GM18868 (cell line): ENCODE measurements around the gene SMAD3.
A peak's percentile ranks its signal among the peaks of the same experiment; 100 is the strongest.

Experiments used
- ATAC-seq: cut with Tn5 transposase; IDR thresholded peaks from one replicate; pipeline ENCODE4 v1.9.1; 2021; ENCODE audit warnings: mild to moderate bottlenecking, moderate library complexity; ENCODE audit not compliant: unreplicated experiment

SMAD3 gene

DNA sequence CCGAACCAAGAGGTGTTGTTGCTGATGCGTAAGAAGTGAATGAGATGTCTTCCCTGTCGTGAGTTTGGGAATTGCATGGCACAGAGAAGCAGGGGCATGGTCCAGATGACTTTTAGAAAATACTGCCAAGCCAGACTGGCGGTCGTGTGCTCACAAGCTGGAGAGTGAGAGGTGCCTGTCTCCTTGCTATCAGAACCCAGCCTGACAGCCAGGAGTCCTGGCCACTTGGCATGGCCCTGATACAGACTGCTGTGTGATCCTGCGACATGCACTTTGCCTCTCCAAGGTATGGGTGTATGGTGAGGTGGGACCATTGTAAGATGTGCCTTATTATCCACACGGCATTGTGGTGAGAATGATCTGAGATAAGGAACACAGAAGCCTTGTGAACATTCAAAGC lies 93.0 kb downstream of the SMAD3 start:
- no peak for ATAC-seq

DNA sequence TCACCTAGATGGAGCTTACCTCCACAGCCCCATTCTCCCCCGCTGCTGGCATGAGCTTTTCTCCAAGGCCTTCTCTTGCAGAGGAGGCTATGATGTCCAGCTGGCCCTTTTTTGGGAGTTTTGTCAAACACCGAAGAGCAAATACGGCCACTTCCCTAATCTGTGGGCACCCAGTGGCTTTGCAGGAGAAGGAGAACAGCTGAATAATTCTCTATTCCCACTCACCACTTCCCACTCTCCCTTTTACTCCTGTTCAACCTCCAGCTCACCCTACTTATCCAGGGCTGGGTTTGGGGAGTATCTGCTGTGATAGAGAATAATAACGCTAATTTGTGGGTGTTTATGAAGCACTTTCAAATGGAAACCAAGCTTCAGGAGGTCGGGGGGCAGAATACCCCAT lies 96.0 kb downstream of the SMAD3 start:
- no peak for ATAC-seq

DNA sequence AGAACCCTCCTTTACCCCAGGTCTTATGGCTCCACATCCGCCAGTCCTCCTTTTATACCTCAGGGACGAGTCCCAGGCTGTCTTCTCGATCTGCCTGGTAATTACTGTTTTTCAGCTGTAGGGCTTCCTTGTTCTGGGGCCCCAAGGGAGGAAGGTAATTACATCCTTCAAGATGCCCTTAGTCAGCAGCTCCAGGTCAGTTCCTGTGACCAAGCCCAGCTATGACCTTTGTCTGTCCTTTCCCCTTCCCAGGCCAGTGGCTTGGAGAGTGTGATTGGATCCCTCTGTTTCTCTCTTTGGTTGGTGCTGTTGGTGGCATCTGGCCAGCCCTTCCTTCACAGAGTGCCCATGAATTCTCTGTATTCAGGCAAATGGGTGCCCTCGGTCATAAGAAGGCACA lies 96.5 kb downstream of the SMAD3 start:
- ATAC-seq: no peak

DNA sequence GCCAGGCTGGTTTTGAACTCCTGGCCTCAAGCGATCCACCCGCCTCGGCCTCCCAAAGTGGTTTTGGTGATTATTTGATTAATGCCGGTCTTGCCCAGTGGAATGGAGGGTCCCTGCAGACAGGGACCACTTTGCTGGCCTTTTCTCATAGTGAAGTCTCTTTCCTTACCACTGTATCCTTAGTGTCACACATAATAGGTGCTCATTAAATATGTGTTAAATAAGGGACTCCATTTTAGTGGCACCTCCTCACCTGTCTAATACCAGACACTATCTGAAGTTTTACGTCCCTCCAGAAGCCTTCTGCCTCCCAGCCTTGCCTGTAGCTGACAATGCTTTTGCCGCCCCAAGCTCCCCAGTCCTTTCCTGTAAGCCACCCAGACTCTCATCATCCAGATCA lies 97.8 kb downstream of the SMAD3 start:
- ATAC-seq: no peak

DNA sequence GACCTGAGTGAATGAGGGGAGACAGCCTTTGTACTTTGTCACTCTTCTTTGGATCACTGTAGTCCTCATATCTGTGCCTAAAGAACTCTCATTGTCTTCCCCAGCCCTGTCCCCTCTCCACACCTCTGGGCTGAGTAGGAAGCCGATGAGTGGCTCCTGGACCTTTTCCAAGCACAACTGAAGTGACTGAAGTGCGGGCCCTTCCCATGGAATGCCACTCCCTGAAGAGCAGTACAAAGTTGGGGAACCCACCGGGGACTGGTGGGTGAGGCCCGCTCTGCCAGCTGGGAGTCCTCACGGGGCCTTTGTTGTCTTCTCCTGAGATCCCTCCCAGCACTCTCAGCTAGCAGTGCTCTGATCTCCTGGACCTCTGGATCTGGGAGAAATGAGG lies 99.0 kb downstream of the SMAD3 start:
- ATAC-seq: no peak

DNA sequence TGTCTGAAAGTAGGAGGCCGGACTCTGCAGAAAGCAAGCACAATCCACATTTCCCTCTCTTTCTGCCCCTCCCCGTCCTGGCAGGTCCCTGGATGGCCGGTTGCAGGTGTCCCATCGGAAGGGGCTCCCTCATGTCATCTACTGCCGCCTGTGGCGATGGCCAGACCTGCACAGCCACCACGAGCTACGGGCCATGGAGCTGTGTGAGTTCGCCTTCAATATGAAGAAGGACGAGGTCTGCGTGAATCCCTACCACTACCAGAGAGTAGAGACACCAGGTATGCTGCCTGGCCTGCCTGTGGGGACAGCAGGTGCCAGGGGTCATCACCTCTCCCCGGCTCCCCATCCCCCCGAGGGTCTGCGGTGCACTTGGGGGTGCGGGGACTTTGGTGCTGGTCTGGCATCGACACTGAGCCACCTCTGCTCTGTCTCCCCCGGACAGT lies 99.4 kb downstream of the SMAD3 start:
- no peak for ATAC-seq

DNA sequence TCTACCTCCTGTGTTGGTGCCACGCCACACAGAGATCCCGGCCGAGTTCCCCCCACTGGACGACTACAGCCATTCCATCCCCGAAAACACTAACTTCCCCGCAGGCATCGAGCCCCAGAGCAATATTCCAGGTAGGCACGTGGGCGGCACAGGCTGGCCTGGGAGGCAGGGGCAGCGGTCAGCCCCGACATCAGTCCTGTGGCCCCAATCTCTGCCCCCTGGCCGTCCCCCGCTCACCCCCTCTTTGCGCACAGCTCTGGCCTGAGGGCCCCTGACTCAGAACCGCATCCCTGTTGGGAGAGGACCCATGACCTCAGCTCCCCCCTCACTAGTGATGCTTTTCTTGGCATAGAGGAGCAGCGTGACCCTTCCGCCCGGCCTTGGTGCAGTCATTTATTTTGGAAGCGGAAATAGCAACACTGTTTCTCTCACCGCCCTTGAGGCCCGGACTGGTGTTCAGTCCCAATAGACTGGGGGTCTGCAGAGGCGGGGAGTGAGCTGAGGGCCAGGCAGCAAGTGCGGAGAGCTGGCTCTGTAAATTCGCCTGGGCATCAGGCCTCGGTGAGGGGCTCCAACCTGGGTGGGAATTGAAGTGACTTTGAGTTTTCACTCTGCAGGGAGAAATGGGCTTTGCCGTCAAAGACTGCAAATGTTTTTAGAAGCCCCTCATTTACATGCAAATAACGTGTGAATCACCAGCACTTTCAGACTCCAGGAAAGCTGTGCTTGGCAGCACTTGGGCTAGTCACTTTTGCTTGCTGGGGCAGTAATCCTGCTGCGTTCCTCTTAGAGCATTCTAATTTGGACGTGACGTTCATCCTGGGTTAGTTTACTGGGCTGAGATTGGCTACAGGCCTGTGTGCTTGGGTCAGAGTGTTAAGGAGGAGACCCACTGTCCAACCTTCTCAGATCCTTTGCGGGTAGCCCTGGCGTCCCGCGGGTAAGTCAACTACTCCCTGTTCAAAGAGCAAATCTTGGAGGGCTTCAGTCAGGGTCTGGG lies 100.2 kb downstream of the SMAD3 start:
- no peak for ATAC-seq

DNA sequence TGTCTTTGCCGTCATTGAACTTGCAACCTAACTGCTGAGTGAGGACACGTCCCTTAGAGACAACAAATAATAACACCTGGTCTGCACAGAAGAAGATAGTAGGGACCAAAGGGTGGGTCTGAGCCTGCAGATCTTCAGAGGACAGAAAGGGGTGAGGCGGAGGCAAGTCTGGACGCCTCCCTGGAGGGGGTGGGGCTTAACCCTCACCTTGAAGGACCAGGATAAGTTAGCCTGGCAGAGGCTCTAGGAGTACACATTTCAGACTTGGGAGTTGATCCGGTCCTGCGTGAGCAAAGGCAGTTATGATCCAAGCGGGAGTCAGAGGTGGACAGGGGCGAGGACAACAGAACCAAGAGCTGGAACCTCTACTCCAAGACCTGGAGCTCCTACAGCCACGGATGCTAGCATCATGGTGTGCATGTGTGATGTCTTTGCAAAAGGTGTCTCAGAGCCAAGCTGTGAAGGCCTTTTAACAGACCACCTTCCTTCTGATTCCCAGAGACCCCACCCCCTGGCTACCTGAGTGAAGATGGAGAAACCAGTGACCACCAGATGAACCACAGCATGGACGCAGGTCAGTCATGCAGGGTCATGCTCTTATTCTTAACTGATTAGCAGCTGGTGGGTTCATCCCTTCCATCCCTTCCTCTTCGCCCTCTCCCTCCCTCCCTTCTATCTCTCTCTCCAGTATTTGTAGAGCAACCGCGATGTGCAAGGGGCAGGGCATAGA lies 101.0 kb downstream of the SMAD3 start:
- no peak for ATAC-seq

DNA sequence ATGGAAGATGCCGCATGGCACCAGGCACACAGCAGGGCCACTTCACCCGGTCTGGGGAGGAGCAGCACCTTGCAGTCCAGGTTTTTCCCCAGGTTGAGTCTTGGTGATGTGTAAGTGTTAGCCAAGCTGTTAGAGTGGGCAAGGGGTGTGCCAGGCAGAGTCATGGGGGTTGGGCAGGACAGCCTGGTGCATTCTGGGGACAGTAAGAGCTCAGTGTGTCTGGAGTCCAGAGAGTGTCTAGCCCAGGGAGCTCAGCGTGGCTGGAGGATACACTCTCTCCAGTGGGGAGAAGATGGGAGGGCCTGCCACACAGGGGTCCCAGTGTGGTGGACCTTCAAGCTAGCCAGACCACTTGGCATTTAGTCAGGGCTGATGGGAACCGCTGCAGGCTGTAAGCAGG lies 101.7 kb downstream of the SMAD3 start:
- ATAC-seq: no peak

DNA sequence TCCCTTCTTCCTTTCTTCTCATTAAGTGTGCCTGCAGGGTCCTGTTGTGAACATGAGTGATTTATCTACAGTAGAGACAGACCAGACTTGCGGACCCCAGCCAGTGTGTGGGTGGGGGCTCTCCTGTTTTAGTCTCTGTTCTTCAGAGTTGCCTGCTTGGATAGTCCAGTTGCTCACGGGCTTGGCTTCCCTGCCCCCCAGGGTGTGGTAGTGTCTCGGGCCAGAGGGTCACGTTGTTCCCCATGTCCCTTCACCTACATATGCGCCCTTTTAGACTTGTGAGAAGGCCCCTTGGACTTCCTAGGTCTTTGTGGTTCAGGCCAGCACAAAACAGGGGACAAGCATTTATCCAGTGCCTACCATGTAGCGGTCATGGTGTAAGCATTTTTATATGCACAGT lies 103.3 kb downstream of the SMAD3 start:
- ATAC-seq: no peak

DNA sequence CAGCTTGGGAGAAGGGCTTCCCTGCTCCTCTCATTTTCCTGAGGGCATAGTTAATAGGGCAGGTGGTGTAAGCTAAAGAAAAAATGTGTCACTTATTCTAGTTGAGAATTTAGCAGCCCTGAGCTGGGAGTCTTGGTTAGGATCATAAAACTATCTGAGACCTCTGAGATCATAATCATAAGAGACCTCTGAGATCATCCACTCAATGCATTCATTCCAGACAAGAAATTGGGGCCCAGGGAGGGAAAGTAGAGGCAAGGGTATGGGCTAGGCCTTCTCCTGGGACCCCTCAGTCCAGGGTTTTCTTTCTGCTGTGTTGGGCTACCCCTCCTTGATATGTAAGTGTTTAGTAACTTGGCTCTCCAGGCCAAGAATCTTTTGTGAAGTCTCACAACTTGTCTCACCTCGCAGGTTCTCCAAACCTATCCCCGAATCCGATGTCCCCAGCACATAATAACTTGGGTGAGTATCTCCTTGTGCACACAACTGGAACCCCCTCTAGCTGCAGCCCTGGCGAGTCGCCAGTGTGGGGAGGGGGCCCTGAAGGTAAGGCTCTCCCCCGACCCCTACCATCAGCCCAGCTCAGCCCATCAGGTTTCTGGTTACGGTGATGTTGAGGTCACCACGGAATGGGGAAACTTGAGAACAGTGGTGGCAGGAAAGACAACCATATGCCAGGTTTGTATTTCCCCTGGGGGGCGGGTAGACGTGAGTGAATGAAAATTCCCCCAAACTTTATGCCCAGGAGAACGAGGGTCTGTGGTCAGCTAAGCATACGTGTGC lies 104.9 kb downstream of the SMAD3 start:
- no peak for ATAC-seq

DNA sequence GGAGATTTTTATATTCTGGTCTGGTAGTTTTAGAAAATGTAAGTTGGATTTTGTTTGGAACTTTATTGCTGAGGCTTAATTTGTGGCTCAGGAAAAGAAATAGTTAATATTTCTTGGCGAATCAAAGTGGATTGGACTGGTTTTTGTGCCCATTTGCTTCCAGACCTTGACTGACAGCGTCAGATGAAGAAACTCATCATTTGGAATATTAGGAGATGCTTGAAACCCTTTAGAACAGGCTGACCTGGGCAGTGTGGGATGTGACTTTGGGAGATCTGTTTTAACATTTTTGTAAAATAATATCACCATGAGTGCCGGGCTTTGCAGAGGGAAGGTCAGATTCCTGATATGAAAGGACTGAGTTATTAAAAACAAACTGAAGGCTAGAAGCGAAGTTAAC lies 106.1 kb downstream of the SMAD3 start:
- no peak for ATAC-seq

DNA sequence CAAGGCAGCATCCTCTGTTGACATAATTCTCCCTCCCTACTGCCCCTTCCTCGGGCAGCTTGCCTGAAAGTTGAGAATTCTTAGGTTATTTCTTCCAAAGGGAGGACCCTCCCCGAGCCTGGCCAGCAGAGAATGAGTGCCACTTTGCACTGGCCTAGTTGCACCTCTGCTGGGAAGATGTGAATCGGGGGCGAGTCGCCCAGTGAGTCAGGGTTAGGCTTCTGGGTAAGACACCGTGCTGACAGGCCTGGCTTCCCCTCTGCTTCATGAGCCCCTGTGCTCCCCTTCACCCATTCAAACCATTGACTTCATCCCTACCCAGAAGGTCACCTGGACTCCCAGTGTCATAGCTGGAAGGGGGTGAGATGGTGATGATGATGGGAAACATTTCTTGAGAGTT lies 106.8 kb downstream of the SMAD3 start:
- ATAC-seq: no peak

DNA sequence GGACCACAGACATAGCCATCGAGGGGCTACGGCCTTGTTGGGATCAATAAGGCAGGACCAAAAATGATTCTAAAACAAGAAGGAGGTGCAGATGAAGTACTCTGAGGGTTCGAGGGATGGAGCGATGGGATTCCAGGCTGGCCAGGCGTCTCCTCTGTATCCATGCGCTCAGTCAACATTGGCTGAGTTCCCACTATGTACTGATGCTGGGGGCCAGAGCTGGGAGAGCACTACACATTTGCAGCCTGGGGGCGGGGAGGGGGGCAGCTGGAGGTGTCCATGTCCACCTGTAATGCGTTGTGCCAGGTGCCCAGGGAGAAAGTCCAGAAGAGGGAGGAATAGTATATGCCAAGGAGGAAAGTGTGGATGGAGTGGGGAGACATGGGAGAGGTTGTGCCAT lies 107.6 kb downstream of the SMAD3 start:
- ATAC-seq: no peak

DNA sequence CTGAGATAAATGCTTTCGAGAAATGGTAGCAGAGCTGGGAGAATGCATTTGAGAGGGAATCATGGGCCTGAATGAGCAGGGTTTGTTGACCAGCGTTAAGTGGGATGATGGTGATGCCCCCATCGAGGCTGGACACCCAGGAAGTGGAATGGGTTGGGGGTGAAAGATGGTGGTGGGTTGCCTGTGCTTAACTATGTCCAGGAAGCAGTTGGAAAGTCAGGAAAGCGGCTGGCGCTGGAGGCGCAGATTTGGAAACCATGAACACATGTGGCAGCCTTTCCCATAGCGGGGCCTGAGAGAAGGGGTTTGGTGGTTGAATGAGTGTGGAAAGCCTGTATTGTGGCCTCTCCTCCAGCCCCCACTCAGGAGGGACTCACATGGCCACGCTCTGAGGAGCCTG lies 108.4 kb downstream of the SMAD3 start:
- ATAC-seq: no peak

DNA sequence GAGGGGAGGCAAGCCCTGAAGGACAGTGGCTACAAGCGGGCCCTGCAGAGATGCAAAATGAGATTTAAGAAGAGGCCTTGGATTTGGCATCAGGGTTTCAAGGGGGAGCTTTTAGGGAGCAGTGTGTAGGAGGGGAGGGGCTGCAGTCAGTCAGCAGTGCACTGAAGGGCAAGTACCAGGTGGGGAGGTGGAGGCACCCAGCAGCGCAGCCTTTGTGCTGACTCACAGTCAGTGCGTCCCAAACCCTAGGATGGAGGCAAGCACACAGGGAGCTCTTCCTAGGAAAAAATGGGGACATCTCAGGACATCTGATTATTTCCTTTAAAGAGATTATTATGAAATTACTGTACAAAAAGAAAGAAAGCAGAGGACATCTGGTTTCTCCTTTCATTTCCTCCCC lies 109.0 kb downstream of the SMAD3 start:
- ATAC-seq: no peak

DNA sequence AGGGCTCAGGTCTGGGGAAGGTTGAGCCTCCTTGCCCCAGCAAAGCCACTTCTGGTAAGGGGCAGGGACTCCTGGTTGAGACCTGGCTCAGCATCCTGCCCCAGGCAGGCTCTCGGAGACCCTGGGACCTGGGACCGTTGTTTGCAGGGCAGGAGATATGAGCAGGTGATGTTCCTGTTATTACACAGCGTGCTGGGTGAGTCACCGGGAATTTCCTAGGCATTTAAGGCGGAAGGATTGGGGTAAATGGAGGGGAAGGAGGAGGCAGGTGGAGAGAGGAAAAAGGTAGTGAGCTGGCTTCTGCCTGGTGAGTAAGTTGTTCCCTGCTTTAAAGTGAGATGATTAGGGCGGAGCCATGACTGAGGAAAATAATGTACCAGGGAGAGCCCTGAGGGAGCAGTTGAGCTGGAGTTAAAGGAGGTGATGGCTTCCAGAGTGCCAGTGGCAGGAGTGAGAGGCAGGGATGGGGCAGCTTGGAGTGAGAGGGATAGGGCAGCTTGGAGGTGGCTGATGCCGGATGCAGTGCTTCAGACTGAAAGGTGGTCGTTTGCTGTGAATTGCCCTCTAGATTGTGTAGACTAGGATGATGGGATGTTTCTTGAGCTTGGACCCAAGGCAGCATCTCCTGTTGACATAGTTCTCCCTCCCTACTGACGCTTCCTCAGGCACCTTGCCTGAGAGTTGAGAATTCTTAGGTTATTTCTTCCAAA lies 109.6 kb downstream of the SMAD3 start:
- no peak for ATAC-seq

DNA sequence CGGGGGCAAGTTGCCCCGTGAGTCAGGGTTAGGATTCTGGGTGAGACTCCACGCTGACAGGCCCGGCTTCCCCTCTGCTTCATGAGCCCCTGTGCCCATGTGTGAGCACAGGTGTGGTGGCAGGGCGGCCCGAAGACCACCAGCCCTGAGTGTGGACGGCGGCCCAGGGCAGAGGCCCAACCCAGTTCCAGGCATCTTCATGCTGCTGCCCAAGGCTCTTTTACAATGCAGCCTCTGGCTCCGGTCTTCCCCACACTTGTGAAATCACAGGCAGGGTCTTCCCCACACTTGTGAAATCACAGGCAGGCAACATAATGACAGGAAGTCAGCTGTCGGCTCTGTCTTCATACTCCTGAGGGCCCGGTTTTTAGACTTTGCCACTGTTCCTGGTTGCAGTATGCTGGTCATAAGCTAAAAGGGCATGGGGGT lies 110.3 kb downstream of the SMAD3 start:
- ATAC-seq: peak; percentile 57

DNA sequence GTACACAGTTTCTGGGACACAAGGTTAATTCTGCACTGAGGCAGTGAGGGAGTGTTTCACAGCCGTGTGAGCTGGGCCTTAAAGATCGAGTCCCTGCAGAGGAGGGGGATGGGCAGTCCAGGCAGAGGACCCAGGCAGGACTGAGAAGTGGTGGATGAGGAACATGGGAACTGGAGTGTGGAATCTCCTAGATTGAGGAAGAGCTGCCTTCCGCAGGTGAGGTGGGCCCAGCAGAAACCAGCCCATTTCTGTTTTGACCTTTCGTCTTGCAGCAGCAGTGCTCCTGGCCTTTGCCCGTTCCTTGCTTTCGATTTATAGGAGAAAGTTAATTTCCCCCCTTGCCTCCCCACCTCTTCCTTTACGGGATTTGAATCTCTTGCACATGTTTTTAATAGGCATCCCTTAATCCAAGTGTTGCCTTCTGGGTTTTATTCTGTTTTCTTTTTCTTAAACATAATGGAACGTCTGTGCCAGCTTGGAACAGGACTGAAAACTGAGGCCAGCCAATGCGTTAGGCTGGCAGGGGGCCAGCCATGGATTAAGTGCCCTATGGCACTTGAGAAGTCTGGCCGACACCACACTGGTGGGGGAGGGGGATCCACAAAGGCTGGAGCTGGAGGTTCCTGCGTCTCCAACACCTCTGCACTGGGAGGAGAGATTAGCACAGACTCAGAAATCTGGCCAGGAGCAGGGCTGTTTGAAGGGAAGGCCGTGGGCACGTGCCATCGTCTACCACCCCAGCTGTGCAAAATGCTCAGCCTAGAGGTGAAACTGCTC lies 111.0 kb downstream of the SMAD3 start:
- no peak for ATAC-seq

DNA sequence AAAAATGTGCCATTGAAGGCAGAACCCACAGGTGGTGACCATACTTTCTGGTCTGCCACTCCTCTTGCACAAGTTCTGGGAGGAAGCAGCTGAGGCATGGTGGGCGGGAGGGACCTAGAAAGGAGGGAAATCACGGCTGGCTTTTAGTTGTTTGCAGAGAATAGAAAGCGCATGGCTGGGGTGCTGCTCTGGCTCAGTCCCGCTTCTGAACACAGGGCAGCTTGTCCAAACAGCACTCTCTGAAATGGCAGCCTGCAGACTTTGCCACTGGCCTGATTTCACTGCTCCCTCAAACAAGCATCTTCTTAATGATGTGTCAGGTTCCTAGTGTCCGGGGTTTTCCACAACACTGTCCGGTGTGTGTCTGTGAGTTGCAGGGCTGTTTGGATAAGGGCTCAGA lies 112.3 kb downstream of the SMAD3 start:
- no peak for ATAC-seq
